ENCODE measurements around the gene EN2.

DNA sequence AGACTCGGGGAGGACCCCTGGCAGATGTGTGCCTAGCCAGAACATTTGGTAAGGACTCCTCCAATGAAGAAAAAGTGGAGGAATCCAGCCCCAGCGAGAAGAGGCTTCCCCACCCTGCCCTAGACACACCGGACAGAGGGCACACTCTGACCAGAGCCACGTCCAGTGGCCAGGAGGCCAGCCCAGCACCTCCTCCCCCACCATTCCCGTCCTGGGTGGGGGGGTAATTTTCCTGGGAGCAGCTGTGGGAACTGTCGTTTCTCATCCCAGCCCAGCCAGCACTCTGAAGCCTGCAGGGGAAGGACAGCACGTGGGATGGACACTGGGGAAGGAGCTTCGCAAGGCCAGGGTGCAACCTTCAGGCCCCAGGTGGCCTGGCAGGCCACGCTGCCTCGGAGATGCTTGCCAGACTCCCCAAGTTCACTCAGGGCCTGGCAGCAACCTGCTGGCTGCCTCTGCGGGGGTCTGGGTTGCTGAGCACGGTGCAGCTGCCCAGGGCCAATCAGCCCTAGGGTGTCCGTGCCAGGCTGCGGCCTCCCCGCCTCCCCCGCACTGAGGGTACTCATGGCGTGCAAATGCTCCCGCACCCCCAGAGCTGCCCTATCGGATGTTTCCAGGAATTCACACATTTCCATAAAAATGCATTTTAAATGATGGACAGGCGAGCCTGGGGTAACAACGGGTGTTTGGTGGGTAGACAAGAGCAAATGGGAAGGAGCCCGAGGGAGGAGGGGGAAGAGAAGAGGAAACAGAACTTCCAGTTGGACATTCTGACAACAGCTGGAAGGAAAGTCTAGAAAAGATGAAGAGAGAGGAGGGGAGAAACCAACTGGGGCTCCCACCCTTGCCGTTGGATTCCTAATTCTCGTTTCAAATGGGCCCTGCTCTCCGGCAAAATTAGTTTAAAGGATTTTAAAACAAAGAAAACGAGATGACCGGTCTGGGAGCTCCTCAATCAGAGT, 1.9 kb upstream of the EN2 start:
- TF ChIP-seq, protein P1, sequence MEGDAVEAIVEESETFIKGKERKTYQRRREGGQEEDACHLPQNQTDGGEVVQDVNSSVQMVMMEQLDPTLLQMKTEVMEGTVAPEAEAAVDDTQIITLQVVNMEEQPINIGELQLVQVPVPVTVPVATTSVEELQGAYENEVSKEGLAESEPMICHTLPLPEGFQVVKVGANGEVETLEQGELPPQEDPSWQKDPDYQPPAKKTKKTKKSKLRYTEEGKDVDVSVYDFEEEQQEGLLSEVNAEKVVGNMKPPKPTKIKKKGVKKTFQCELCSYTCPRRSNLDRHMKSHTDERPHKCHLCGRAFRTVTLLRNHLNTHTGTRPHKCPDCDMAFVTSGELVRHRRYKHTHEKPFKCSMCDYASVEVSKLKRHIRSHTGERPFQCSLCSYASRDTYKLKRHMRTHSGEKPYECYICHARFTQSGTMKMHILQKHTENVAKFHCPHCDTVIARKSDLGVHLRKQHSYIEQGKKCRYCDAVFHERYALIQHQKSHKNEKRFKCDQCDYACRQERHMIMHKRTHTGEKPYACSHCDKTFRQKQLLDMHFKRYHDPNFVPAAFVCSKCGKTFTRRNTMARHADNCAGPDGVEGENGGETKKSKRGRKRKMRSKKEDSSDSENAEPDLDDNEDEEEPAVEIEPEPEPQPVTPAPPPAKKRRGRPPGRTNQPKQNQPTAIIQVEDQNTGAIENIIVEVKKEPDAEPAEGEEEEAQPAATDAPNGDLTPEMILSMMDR (IDR thresholded peaks at IDR 0.05): no peak
- TF ChIP-seq POLR2A (IDR thresholded peaks at IDR 0.05): no peak

Data from transverse colon (tissue), 3 donors.